GM15510 (cell line): Measurements from ENCODE around the gene AEBP1.

ENCODE experiments used
- POLR2A ChIP-seq: IDR thresholded peaks from 3 replicates; pipeline ENCODE4 v1.6.1; 2011; ENCODE audit warnings: borderline replicate concordance; ENCODE audit not compliant: insufficient read length; ENCODE audit errors: extremely low read depth

Gene AEBP1

GRCh38 chr7:44142028-44142427, 37.9 kb downstream of the AEBP1 start:
- no peak for TF ChIP-seq POLR2A

- TF ChIP-seq POLR2A = no peak
Observed at GRCh38 chr7:44143646-44144250, 39.6 kb downstream of the AEBP1 start.

- no peak for TF ChIP-seq POLR2A
Observed at GRCh38 chr7:44144426-44144967, 40.4 kb downstream of the AEBP1 start.

- TF ChIP-seq POLR2A = no peak
Observed at GRCh38 chr7:44144968-44145478, 40.9 kb downstream of the AEBP1 start.

GRCh38 chr7:44145479-44145968, 41.4 kb downstream of the AEBP1 start:
- no peak for TF ChIP-seq POLR2A

- TF ChIP-seq POLR2A = no peak
Observed at GRCh38 chr7:44145969-44146911, 42.1 kb downstream of the AEBP1 start.

- no peak for TF ChIP-seq POLR2A
Observed at GRCh38 chr7:44147026-44147991, 43.2 kb downstream of the AEBP1 start.

- TF ChIP-seq POLR2A = no peak
Observed at GRCh38 chr7:44148166-44148565, 44.0 kb downstream of the AEBP1 start.

- TF ChIP-seq POLR2A = no peak
Observed at GRCh38 chr7:44148961-44149536, 44.9 kb downstream of the AEBP1 start.

GRCh38 chr7:44149571-44150465, 45.7 kb downstream of the AEBP1 start:
- TF ChIP-seq POLR2A = no peak

- no peak for TF ChIP-seq POLR2A
Observed at GRCh38 chr7:44150466-44150832, 46.3 kb downstream of the AEBP1 start.

- no peak for TF ChIP-seq POLR2A
Observed at GRCh38 chr7:44150966-44151941, 47.1 kb downstream of the AEBP1 start.
